CD14-positive monocyte (primary cell): ENCODE measurements around the gene NIN. TPM values are rescaled to one million over a fixed set of nuclear protein-coding genes. Genes with fewer than 3 reads are reported as not detected.

Experiments
- DNase-seq, 3 donors: peaks; one replicate each; pipeline ENCODE4 v3.0.0-alpha.2; 2011 to 2022
- H2AFZ ChIP-seq: 2 replicates; pipeline ENCODE4 v1.6.0; 2012; ENCODE audit warnings: mild to moderate bottlenecking, low read depth, low read length, inconsistent platforms; ENCODE audit not compliant: insufficient read depth, poor library complexity, severe bottlenecking
- H3K27ac ChIP-seq, 2 donors: 1 replicate in 1 of 2; 2 replicates in 1 of 2; pipeline ENCODE4 v1.5.1; 2012 to 2013; ENCODE audit warnings: low read length in 2 of 2, control low read depth in 1 of 2, inconsistent platforms in 1 of 2, low read depth in 1 of 2, mild to moderate bottlenecking in 1 of 2
- H3K27me3 ChIP-seq, 2 donors: one replicate each; pipeline versions ENCODE4 v1.6.0 to v1.6.1; 2011 to 2013; ENCODE audit warnings: low read length in 2 of 2; ENCODE audit not compliant: control insufficient read depth in 2 of 2, insufficient read depth in 2 of 2
- H3K36me3 ChIP-seq, 2 donors: replicated peaks in 1 of 2; 1 replicate in 1 of 2; 2 replicates in 1 of 2; pipeline versions ENCODE4 v1.5.1 to v1.6.1; 2012 to 2013; ENCODE audit warnings: low read length in 2 of 2, control low read depth in 1 of 2, inconsistent platforms in 1 of 2, mild to moderate bottlenecking in 1 of 2; ENCODE audit not compliant: insufficient read depth in 2 of 2, control insufficient read depth in 1 of 2
- H3K4me1 ChIP-seq, 2 donors: 1 replicate in 1 of 2; 2 replicates in 1 of 2; pipeline versions ENCODE4 v1.5.1 to v1.6.1; 2012 to 2013; ENCODE audit warnings: low read length in 2 of 2, control low read depth in 1 of 2, inconsistent platforms in 1 of 2, mild to moderate bottlenecking in 1 of 2, moderate library complexity in 1 of 2; ENCODE audit not compliant: insufficient read depth in 2 of 2, control insufficient read depth in 1 of 2
- H3K4me2 ChIP-seq: replicated peaks from 2 replicates; pipeline ENCODE3; 2012; ENCODE audit warnings: low read length, moderate library complexity, mild to moderate bottlenecking; ENCODE audit not compliant: poor library complexity, severe bottlenecking; ENCODE audit errors: extremely low read depth
- H3K4me3 ChIP-seq, 3 experiments: fragments of 200-600 bp in 1 of 3; sonication (generic) in 1 of 3; replicated peaks in 1 of 3; 1 replicate in 2 of 3; 2 replicates in 1 of 3; pipeline ENCODE4 v1.5.1; 2011 to 2013; ENCODE audit warnings: low read length in 3 of 3, mild to moderate bottlenecking in 3 of 3, control low read depth in 2 of 3, low read depth in 2 of 3, inconsistent platforms in 1 of 3, moderate library complexity in 1 of 3
- H3K79me2 ChIP-seq: 2 replicates; pipeline ENCODE4 v1.6.0; 2012; ENCODE audit warnings: mild to moderate bottlenecking, control low read depth, inconsistent platforms, low read length, moderate library complexity; ENCODE audit not compliant: insufficient read depth
- H3K9ac ChIP-seq: 2 replicates; pipeline ENCODE4 v1.6.0; 2017; ENCODE audit warnings: low read length, mild to moderate bottlenecking; ENCODE audit not compliant: insufficient read depth, poor library complexity, severe bottlenecking
- H3K9me3 ChIP-seq, 2 donors: replicated peaks in 1 of 2; 1 replicate in 1 of 2; 2 replicates in 1 of 2; pipeline versions ENCODE4 v1.5.1 to v1.6.1; 2012 to 2013; ENCODE audit warnings: low read length in 2 of 2, control low read depth in 1 of 2; ENCODE audit not compliant: control insufficient read depth in 1 of 2, insufficient read depth in 1 of 2
- H4K20me1 ChIP-seq: 2 replicates; pipeline ENCODE4 v1.6.0; 2012; ENCODE audit warnings: mild to moderate bottlenecking, low read length, control low read depth, moderate library complexity; ENCODE audit not compliant: insufficient read depth
- H3K27ac Mint-ChIP-seq, 7 donors: one replicate each; pipeline ENCODE4 v1.8.0; 2020; ENCODE audit warnings: mild to moderate bottlenecking in 7 of 7, mixed read lengths in 7 of 7, moderate library complexity in 6 of 7, inconsistent platforms in 2 of 7
- H3K27me3 Mint-ChIP-seq, 3 donors: one replicate each; pipeline ENCODE4 v1.8.0; 2021 to 2022; ENCODE audit warnings: low read depth in 3 of 3, mild to moderate bottlenecking in 3 of 3, mixed read lengths in 3 of 3, moderate library complexity in 3 of 3, inconsistent platforms in 1 of 3
- H3K36me3 Mint-ChIP-seq, 2 donors: one replicate each; pipeline ENCODE4 v1.8.0; 2020; ENCODE audit warnings: mixed read lengths in 2 of 2, inconsistent platforms in 1 of 2, mild to moderate bottlenecking in 1 of 2
- H3K4me1 Mint-ChIP-seq: one replicate; pipeline ENCODE4 v1.8.0; 2020; ENCODE audit warnings: mild to moderate bottlenecking, mixed read lengths
- H3K4me3 Mint-ChIP-seq, 2 donors: one replicate each; pipeline ENCODE4 v1.8.0; 2020; ENCODE audit warnings: mild to moderate bottlenecking in 2 of 2, mixed read lengths in 2 of 2, moderate library complexity in 1 of 2
- H3K9me3 Mint-ChIP-seq, 7 donors: one replicate each; pipeline ENCODE4 v1.8.0; 2020 to 2022; ENCODE audit warnings: mixed read lengths in 7 of 7, mild to moderate bottlenecking in 6 of 7, moderate library complexity in 6 of 7, inconsistent platforms in 2 of 7
- CTCF ChIP-seq: fragments of 200-600 bp; IDR thresholded peaks from one replicate; pipeline ENCODE4 v1.8.0; 2022; ENCODE audit warnings: antibody characterized with exemption, mild to moderate bottlenecking
- WGBS: methylation state at CpG from one replicate; pipeline ENCODE4 v1.1.5; 2013; ENCODE audit warnings: missing lambda C conversion rate; ENCODE audit not compliant: insufficient coverage; 5-methylcytosine and 5-hydroxymethylcytosine counted together
- intact Hi-C, 2 donors: fragments of 100-400 bp; cut with micrococcal nuclease; formaldehyde crosslinking; loops; one replicate each; pipeline versions ENCODE4 v1.15.0 to v1.15.1; 2023
- polyA plus RNA-seq, 3 donors: library from polyadenylated mRNA; depleted of rRNA in 1 of 3; unstranded in 2 of 3; stranded (reverse) in 1 of 3; fragments of 300-500 nt in 2 of 3; fragments of >200 nt in 1 of 3; fragmentation: Illumina TruSeq in 2 of 3; gene quantifications; 1 replicate in 2 of 3; 2 replicates in 1 of 3; pipeline ENCODE4 v1.2.3, GENCODE V29; 2012 to 2021

Gene NIN
- polyA plus RNA-seq, 3 donors = 15.3 to 29.1 (median 26.5) TPM

GRCh38 chr14:50808053-50808452 is 22.9 kb downstream of the NIN start:
- Histone ChIP-seq H3K27me3 (no peaks in the 10 kb centered on the region), H3K36me3 (peaks cover 26 to 66% of the 10 kb centered on the region in 2 donors), H4K20me1 (peaks cover 59% of the 10 kb centered on the region), H3K79me2 (peaks cover 99% of the 10 kb centered on the region), H3K9ac (no peak overlapping the region), H3K4me2 (no peak overlapping the region), H3K4me1 (peaks cover 22 to 24% of the 10 kb centered on the region in 2 donors), H2AFZ (no peak overlapping the region), H3K9me3 (no peaks in the 10 kb centered on the region), H3K27ac (peak overlapping the region in 1 of 2 donors; percentile 40), H3K4me3 (no peak overlapping the region)
- Mint-ChIP-seq H3K4me1 (peaks cover 20% of the 10 kb centered on the region), H3K36me3 (peaks cover 40 to 62% of the 10 kb centered on the region in 2 donors), H3K9me3 (peaks cover 0 to 3% (median 0%) of the 10 kb centered on the region in 7 donors), H3K4me3 (no peak overlapping the region), H3K27ac (peak overlapping the region in 1 of 7 donors; percentile 50), H3K27me3 (no peaks in the 10 kb centered on the region)
- DNase-seq = no peak
- no peak for TF ChIP-seq CTCF
- WGBS = no CpG with 5 or more reads among the region's 5 CpGs
- intact Hi-C loops = no loop called here

GRCh38 chr14:50806241-50806933 is 24.6 kb downstream of the NIN start:
- 100% methylated on average over 1 of the region's 3 CpGs for WGBS
- H3K4me1 Mint-ChIP-seq = peaks cover 6% of the 10 kb centered on the region

More at GRCh38 chr14:50806241-50806933, 24.6 kb downstream of the NIN start:
- intact Hi-C loops = no loop called here
- TF ChIP-seq CTCF = no peak
- Histone ChIP-seq H4K20me1 (peaks cover 74% of the 10 kb centered on the region), H3K36me3 (peaks cover 29 to 74% of the 10 kb centered on the region in 2 donors), H3K79me2 (peaks cover 96% of the 10 kb centered on the region), H3K9ac (no peak overlapping the region), H3K4me2 (no peak overlapping the region), H3K27me3 (no peaks in the 10 kb centered on the region), H2AFZ (no peak overlapping the region), H3K9me3 (no peaks in the 10 kb centered on the region), H3K27ac (peak overlapping the region in 1 of 2 donors; percentile 20), H3K4me3 (no peak overlapping the region), H3K4me1 (peaks cover 5 to 7% of the 10 kb centered on the region in 2 donors)
- no peak for DNase-seq
- peak overlapping the region in 1 of 7 donors; percentile 31 for H3K27ac Mint-ChIP-seq
- H3K36me3 Mint-ChIP-seq = peaks cover 43 to 65% of the 10 kb centered on the region in 2 donors
- no peak overlapping the region for H3K4me3 Mint-ChIP-seq
- H3K9me3 Mint-ChIP-seq = peaks cover 0 to under 1% (median 0%) of the 10 kb centered on the region in 7 donors
- no peaks in the 10 kb centered on the region for H3K27me3 Mint-ChIP-seq
